Suprapubic skin (tissue), 4 donors: ENCODE measurements around the gene ANKRD44. TPM values are rescaled to one million over a fixed set of nuclear protein-coding genes. Genes with fewer than 3 reads are reported as not detected.

ENCODE experiments used
- DNase-seq, 2 donors: peaks; one replicate each; pipeline ENCODE4 v3.0.0-alpha.2; 2019; ENCODE audit warnings: low spot score in 2 of 2
- H3K27ac ChIP-seq: fragments of 200-600 bp; sonication (generic); one replicate; pipeline ENCODE4 v1.5.1; 2019
- H3K27me3 ChIP-seq: fragments of 200-600 bp; sonication (generic); one replicate; pipeline ENCODE4 v1.5.1; 2019
- H3K36me3 ChIP-seq: fragments of 200-600 bp; sonication (generic); one replicate; pipeline ENCODE4 v1.5.1; 2019
- H3K4me1 ChIP-seq: fragments of 200-600 bp; sonication (generic); one replicate; pipeline ENCODE4 v1.5.1; 2019
- H3K4me3 ChIP-seq: fragments of 200-600 bp; sonication (generic); one replicate; pipeline ENCODE4 v1.5.1; 2019; ENCODE audit warnings: mild to moderate bottlenecking
- H3K9me3 ChIP-seq: fragments of 200-600 bp; sonication (generic); one replicate; pipeline ENCODE4 v1.5.1; 2019
- CTCF ChIP-seq, 2 donors: fragments of 200-600 bp in 1 of 2; fragments of 450-650 bp in 1 of 2; sonication (generic) in 1 of 2; IDR thresholded peaks; one replicate each; pipeline ENCODE4 v1.5.1; 2016 to 2019; ENCODE audit warnings: antibody characterized with exemption in 2 of 2, mild to moderate bottlenecking in 1 of 2, moderate library complexity in 1 of 2
- EP300 ChIP-seq: sonication (generic); formaldehyde crosslinking; IDR thresholded peaks from one replicate; pipeline ENCODE4 v1.6.1; 2017; ENCODE audit warnings: antibody characterized with exemption
- POLR2A ChIP-seq, 2 donors: fragments of 450-650 bp; IDR thresholded peaks; one replicate each; pipeline ENCODE4 v1.6.1; 2017; ENCODE audit warnings: antibody characterized with exemption in 2 of 2, mild to moderate bottlenecking in 2 of 2, moderate library complexity in 2 of 2
- POLR2AphosphoS5 ChIP-seq, 3 donors: sonication (generic); formaldehyde crosslinking; IDR thresholded peaks; one replicate each; pipeline ENCODE4 v1.6.1; 2017; ENCODE audit warnings: antibody characterized with exemption in 3 of 3
- WGBS: methylation state at CpG from one replicate; pipeline ENCODE4 v1.1.5; 2018; 5-methylcytosine and 5-hydroxymethylcytosine counted together
- total RNA-seq, 4 donors: library from RNA; depleted of rRNA; stranded (reverse); fragments of >200 nt; gene quantifications; one replicate each; pipeline ENCODE4 v1.1.0, GENCODE V29; 2016

Gene ANKRD44
- total RNA-seq, 4 donors from 2014 or later: 6.3 to 34.4 (median 17.8) TPM

GRCh38 chr2:197078535-197078934 is 232.0 kb downstream of the ANKRD44 start:
- H3K9me3 ChIP-seq: no peaks in the 10 kb centered on the region
- H3K36me3 ChIP-seq: no peaks in the 10 kb centered on the region
- H3K27ac ChIP-seq: no peak overlapping the region
- no peak for TF ChIP-seq CTCF (IDR thresholded peaks at IDR 0.05)
- TF ChIP-seq POLR2AphosphoS5 (IDR thresholded peaks at IDR 0.05): no peak
- no peak for TF ChIP-seq POLR2A (IDR thresholded peaks at IDR 0.05)
- no peak for TF ChIP-seq EP300
- peaks cover 7% of the 10 kb centered on the region for H3K4me1 ChIP-seq
- H3K27me3 ChIP-seq: no peaks in the 10 kb centered on the region
- no peak overlapping the region for H3K4me3 ChIP-seq
- 86% methylated on average over 4 of the region's 4 CpGs for WGBS
- no peak for DNase-seq

- no peak overlapping the region for H3K27ac ChIP-seq
- H3K4me3 ChIP-seq: no peak overlapping the region
These were observed 233.2 kb downstream of the ANKRD44 start for GRCh38 chr2:197077336-197077735.

GRCh38 chr2:197076652-197077051 is 233.9 kb downstream of the ANKRD44 start:
- H3K9me3 ChIP-seq: no peaks in the 10 kb centered on the region
- H3K4me1 ChIP-seq: peaks cover 7% of the 10 kb centered on the region
- H3K27ac ChIP-seq: no peak overlapping the region
- H3K27me3 ChIP-seq: no peaks in the 10 kb centered on the region
- no peaks in the 10 kb centered on the region for H3K36me3 ChIP-seq
- H3K4me3 ChIP-seq: no peak overlapping the region
- DNase-seq: no peak
- TF ChIP-seq POLR2AphosphoS5 (IDR thresholded peaks at IDR 0.05) (no peak), POLR2A (IDR thresholded peaks at IDR 0.05) (no peak), CTCF (IDR thresholded peaks at IDR 0.05) (no peak), EP300 (no peak)
- WGBS: 0% methylated on average over 1 of the region's 1 CpG

More at GRCh38 chr2:197077336-197077735, 233.2 kb downstream of the ANKRD44 start:
- Histone ChIP-seq H3K4me1 (peaks cover 7% of the 10 kb centered on the region), H3K27me3 (no peaks in the 10 kb centered on the region), H3K9me3 (no peaks in the 10 kb centered on the region), H3K36me3 (no peaks in the 10 kb centered on the region)
- DNase-seq: no peak
- no peak for TF ChIP-seq POLR2AphosphoS5 (IDR thresholded peaks at IDR 0.05)
- TF ChIP-seq EP300: no peak
- TF ChIP-seq CTCF (IDR thresholded peaks at IDR 0.05): no peak
- no peak for TF ChIP-seq POLR2A (IDR thresholded peaks at IDR 0.05)
- WGBS: 37% methylated on average over 2 of the region's 2 CpGs

GRCh38 chr2:197075754-197076337 is 234.7 kb downstream of the ANKRD44 start:
- 90% methylated on average over 7 of the region's 7 CpGs for WGBS
- no peak for DNase-seq
- TF ChIP-seq EP300 (no peak), POLR2AphosphoS5 (IDR thresholded peaks at IDR 0.05) (no peak)
- Histone ChIP-seq H3K4me1 (peaks cover 10% of the 10 kb centered on the region), H3K27me3 (no peaks in the 10 kb centered on the region), H3K4me3 (no peak overlapping the region), H3K36me3 (no peaks in the 10 kb centered on the region), H3K9me3 (no peaks in the 10 kb centered on the region), H3K27ac (no peak overlapping the region)

- no peaks in the 10 kb centered on the region for H3K27me3 ChIP-seq
- DNase-seq: no peak
- WGBS: 80% methylated on average over 2 of the region's 2 CpGs
- no peak overlapping the region for H3K4me3 ChIP-seq
- no peaks in the 10 kb centered on the region for H3K36me3 ChIP-seq
- H3K27ac ChIP-seq: no peak overlapping the region
- peaks cover 7% of the 10 kb centered on the region for H3K4me1 ChIP-seq
- no peak for TF ChIP-seq CTCF (IDR thresholded peaks at IDR 0.05)
- no peak for TF ChIP-seq EP300
- TF ChIP-seq POLR2A (IDR thresholded peaks at IDR 0.05): no peak
- no peak for TF ChIP-seq POLR2AphosphoS5 (IDR thresholded peaks at IDR 0.05)
- no peaks in the 10 kb centered on the region for H3K9me3 ChIP-seq
These were observed 235.3 kb downstream of the ANKRD44 start for GRCh38 chr2:197075281-197075680.
